CD4-positive, alpha-beta T cell treated with Interleukin-17A for 4 hours (primary cell): ENCODE measurements around the gene GOLGA6L7.
"Not testable (repeated sequence)": the region's sequence is repeated elsewhere in the genome, so short reads cannot be mapped to it uniquely, and the experiment has no call there.

Source experiments
- DNase-seq: peaks from one replicate; pipeline ENCODE4 v3.0.0-alpha.2; 2020; ENCODE audit warnings: mixed read lengths

The GOLGA6L7 gene

DNA sequence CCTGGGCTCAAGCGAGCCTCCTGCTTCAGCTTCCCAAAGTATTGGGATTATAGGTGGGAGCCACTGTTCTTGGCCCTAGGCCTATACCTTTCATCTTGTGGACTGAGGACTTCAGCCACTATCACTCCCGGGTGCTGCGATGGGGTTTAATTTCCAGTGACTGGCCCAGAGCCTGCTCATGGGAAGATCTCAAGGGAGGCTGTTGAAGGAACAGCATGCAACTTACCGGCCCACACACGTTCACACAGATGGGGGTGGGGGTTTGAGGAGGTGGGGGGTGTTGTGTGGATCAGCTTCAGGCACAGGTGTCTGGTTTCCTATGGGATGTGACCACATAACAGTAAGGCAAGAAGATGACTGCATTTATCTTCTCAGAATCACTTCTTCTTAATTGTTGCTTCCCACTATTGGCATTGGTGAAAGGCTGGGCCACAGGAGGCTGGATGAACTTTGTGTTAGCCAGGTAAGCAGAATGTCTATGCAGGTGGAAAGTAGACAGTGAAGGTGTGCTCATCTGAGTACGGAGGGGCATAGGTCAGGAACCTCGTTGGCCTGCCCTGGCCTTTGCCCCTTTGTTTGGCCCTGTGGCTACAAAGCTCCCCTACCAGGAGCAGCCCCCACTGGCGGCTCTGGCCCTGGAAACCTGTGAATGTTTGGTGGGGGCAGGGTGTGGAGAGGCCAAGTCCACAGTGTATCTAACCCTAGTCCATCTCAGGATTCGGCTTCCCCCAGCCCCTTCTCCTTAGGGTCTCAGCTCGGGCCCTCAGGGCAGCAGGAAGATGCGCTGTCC is 35.9 kb upstream of the GOLGA6L7 start:
- DNase-seq: no peak

DNA sequence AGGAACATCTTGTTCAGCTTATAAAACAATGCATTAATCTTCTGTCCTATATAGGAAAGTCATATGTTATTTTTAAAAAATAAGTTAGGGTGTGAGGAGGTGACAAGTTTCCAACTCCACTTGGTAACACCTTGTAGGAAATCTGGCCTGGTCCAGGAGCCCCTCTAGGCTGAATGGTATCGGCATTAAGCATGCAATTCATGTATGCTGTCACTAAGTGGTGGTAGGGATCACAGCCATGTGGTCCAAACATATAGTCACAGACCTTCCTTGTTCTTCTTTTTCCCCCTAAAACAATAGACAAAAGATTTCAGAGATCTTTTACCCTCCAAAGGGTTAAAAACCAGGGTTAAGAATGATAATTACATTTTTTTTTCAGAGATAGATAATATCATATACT is 33.2 kb upstream of the GOLGA6L7 start:
- no peak for DNase-seq

DNA sequence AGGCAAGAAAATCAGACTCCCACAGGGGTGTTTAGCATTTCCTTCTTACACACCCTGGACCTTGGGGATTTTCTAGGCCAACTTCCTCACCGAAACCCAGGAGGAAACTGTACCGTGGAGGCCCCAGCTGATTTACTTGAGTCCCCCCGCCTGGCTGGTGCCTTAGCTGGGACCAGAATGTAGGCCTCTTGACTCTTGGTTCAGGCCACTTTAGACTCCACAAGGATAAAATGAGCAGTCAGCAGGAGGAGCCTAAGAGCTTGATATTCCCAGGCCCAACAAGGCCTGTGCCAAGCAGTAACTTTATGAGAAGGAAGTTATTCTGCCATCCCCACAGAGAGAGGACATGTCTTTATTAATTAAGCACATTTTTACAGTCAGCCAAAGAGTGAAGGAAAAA is 32.7 kb upstream of the GOLGA6L7 start:
- no peak for DNase-seq

DNA sequence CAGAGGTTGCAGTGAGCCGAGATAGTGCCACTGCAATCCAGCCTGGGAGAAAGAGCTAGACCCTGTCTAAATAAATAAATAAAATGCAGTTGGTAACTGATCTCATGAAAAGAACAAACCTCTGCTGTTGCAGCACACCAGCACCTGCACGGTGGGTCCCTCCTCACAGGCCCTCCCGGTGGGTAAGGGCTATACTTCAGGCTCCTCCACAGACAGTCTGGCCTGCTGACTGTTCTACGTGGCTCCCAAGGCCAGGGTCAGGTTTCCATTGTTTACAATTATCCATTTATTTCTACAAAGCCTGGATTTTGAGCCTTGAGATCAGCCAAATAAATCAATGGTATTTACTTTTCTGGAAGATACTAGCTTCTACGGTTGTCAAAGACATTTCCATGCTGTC is 32.2 kb upstream of the GOLGA6L7 start:
- DNase-seq: no peak

DNA sequence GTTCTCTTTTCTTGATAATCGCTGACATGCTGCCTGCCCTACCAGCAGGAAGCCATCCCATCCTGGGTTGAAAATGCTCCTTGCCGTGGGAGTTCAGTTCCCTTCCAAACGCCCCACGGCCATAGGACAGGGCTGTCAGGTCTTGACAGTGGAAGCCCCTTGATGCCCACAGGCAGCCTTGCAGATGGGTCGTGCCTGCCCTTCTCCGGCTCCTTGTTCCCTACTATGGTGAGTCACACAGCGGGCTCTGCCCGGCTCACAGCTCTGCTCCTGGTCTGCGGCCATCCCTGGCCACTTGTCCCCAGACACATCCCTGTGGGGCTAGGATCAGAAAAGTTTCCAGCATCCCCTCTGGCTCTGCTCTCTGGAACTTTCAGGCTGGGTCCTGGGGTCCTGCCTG is 31.1 kb upstream of the GOLGA6L7 start:
- DNase-seq: no peak

DNA sequence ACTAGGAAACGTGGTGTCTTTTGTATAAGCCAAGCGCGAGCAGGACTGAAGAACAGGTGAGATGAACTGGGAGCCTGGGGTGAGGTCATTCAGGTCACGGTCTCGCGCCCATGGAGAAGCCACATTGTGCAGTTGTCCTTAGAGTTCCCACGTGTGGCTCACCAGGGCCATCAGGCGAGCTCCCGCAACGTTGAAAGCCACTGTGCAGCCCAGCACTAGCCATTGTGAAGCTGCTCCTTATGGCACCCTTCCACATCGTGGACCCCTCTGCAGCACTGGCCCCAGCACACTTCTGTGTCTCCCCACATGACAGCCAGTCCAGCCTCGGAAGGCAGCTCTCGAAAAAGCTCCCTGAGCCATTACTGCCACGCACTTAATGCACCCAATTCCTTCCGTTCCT is 29.8 kb upstream of the GOLGA6L7 start:
- DNase-seq: no peak

DNA sequence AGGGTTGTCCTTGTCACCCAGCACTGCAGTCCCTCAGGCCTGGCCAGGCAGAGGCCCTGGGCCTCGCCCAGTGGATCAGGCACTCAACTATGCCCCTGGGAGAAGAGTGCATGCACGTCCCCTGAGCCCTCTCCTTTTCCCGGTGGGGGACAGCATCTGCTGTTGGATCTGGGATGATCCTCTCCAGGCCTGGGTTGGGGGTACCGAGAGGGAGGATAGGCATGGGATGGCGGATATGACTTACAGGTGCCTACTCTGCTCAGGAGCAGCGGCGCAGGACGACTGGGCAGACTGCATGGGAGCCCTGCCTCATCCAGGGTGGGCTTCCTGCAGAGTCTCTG is 28.4 kb upstream of the GOLGA6L7 start:
- DNase-seq: no peak

DNA sequence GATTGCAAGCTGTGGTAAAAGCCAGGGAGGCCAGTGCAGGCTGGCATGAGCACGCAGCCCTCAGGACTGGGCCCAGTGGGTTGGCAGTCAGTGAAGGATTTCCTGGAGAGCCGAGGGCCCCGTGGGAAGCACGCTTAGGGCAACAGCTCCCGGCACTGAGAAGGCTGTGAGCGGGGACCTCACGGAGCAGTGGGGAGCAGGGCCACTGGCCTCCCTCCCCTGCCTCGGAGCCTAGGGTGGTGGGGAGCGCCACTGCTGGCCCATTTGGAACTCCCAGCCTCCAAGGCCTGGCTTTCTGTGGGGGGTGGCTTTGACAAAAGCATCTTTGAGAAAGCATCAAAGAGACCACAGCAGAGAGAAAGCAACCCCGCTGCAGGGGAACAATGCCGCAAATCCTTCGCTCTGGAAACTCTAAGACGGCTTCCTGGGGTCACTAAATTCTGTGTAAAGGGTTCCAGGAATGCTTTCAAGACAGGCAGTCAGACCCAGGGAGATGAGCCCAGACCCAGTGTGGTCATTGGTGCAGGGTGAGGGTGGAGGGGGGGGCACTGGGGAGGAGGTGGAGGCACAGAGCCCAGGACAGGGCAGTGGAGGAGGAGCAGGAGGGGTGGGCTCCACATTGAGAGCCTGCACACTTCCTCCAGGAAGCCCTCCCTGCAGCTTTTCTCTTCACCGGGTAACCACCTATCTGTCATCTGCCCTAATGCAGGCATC is 27.8 kb upstream of the GOLGA6L7 start:
- no peak for DNase-seq

DNA sequence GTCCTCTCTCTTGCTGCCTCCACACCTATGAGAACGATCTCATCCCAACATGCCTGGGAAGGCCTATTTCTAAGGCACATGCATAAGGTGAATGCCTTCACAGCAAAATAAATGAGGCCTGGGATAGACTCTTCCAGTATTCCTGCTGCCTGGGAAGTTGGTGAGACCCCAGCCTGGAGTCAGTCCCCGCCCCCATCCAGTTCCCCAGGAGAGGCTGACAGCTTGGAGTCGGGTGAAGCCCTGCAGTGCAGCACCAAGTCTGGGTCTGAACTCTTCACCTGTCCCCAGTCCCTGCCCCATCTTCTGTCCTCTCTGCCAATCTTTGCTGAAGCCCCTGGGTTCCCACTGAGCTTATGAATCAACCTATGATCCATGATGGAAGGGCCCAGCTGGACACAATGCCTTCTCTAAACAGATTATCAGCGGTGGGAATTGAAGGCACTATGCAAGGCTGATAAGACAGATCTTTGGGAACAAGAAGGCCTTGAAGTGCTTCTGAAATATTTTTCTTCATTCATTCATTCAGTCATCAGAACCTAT is 27.1 kb upstream of the GOLGA6L7 start:
- DNase-seq: no peak

DNA sequence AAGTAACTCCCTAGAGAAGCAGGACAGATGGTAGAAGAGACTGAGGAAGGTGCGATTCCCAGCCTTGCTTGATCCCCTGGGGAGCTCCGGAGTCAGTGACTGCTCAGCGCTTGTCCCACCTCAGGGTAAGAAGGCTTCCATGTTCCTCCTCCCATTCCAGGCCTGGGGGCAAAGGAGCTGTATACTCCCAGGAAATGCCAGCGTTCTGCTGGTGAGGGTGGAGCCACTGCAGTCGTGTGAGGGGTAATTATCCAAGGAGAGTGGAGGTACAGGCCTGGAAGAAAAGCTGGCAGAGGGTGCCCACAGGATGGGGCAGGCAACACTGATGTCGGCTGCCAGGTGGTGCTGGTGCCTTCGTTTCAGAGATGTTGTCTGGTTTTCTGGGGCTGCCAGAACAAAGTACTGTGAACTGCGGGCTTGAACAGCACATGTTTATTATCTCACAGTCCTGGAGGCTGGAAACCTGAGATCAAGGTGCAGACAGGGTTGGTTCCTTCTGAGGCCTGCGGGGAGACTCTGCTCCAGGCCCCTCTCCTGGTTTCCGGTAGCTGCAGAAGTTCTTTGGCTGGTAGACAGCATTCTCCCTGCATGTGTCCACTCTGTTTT is 25.2 kb upstream of the GOLGA6L7 start:
- peak; percentile 61 for DNase-seq

DNA sequence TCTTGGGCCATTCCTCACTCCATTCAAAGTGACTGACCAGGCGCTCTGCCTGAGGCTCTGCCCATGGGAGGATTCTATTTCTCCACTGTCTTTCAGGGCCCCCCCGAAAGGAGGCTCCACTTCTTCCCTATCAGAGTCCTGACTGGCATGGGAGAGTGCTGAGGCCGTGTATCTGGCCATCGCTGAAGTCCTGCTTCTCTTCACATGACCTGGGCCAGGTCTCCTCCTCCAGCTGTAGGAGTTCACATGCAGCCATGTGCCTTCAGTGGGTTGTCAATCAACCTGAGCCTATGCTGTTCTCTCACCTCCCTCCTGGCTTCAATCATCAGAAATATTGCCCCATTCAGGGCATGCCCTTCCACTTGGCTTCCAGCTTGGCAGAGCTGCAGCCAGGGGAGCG is 24.6 kb upstream of the GOLGA6L7 start:
- no peak for DNase-seq

DNA sequence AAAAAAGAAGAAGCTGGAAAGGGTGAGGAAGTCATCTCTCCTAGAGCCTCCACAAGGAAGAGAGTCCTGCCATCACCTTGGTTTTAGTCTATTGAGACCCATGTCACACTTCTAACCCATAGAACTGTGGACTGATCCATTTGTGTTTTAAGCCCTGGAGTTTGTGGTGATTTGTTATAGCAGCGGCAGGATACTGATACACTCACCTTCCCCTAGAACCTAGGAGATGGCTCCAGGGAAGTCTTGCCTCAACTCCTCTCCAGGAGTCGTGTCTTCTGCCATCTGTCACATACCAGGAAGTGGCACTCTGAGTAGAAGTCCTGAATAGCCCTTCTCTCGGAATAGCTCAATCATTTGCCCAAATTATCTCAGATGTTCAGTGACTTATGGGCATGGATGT is 22.7 kb upstream of the GOLGA6L7 start:
- DNase-seq: no peak

DNA sequence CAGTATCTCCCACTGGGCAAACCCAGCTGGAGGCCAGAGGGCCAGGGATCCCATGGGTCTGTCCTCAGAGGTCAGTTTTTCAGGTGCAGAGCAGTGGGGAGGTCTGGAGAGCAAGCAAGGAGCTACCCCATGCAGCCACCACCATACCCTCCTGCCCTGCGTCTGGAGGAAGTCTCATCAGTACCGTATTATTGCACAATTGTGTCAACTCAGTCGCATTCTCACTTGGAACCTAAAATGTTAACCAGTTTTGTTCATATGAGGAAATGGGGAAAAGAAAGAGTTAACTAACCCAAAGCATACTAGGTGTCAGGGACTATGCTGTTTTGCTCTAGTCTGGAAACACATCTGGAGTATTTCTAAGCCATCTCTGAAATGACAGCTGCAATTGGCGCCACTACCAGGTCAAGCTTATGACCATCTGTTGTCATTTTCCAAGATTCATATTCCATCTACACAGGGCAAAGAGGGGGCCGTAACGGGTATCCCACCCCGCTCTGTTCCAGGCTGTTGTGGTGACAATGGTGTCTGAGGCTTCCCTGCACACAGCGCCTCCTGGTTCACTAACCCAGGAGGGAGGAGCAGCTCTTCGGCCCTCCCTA is 20.4 kb upstream of the GOLGA6L7 start:
- no peak for DNase-seq

DNA sequence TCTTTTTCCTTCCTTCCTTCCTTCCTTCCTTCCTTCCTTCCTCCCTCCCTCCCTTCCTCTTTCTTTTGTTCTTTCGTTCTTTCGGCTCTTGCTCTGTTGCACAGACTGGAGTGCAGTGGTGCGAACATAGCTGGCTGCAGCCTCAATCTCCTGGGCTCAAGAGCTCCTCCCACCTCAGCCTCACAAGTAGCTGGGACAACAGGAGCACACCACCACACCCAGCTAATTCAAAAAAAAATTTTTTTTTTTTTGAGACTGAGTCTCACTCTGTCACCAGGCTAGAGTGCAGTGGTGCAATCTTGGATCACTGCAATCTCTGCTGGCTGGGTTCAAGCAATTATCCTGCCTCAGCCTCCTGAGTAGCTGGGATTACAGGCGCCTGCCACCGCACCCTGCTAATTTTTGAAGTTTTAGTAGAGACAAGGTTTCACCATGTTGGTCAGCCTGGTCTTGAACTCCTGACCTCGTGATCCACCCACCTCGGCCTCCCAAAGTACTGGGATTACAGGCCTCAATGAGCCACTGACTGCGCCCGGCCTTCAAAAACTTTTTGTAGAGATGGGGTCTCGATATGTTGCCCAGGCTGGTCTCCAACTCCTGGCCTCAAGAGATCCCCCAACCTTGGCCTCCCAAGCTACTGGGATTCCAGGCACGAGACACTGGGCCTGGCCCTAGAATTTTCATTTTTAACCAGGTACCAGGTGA is 13.3 kb upstream of the GOLGA6L7 start:
- not testable (repeated sequence) for DNase-seq

DNA sequence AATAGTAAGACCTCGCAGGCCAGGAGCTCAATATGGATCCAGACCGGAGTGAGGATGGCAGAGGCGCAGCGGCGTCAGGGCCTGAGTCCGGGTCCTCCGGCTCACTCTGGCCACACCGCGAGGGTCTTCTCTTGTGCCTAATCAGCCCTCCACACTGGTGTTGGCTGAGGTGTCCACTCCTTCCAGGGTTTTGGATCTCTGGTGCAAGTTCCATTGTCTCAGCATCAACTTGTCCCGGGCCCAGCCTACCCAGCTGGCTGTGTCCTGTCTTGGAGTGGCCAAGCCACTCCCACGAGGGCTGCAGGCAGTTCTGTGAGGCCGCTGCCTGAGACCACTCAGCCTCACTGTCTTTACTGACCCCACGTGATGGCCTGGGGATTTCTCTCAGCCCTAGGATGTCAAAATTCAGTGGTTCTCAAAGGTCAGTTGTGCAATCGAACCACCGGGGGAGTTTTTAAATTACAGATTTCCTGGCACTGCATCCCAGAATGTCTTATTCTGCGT is 12.6 kb upstream of the GOLGA6L7 start:
- DNase-seq: no peak

DNA sequence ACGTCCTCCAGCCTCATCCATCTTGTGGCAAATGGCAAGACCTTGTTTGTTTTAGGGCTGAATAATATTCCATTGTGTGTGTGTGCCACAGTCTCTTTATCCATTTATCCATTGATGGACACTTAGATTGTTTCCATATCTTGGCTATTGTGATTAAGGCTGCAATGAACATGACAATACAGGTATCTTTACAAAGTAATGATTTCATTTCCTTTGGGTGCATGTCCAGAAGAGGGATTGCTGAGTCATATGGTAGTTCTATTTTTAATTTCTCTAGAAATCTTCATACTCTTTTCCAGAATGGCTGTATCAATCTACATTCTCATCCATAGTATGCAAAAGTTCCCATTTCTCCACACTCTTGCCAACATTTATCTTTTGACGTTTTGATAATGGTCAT is 6.1 kb upstream of the GOLGA6L7 start:
- DNase-seq: not testable (repeated sequence)

DNA sequence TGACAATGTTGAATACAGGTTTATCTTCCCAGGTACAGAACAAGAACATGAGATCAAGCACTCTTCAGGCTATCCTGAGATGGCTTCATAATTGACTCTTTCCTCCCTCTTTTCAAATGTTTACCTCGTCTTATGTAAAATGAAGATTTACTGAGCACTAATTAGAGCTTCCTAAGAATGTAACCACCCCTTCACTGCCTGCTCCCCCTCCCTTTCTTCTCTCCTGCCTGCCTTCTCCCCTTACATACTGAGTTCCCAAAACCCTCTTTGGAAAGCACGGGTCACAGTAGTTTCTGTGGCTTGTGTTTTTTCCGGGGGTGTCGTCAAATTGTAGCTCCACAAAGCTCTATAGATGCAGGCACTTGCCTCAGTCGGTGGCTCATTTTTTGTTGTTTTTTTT is 5.2 kb upstream of the GOLGA6L7 start:
- not testable (repeated sequence) for DNase-seq

DNA sequence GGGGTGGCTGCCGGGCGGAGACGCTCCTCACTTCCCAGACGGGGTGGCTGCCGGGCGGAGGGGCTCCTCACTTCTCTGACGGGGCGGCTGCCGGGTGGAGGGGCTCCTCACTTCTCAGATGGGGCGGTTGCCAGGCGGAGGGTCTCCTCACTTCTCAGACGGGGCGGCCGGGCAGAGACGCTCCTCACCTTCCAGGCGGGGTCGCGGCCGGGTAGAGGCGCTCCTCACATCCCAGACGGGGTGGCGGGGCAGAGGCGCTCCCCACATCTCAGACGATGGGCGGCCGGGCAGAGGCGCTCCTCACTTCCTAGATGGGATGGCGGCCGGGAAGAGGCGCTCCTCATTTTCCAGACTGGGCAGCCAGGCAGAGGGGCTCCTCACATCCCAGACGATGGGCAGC is 1.3 kb upstream of the GOLGA6L7 start:
- not testable (repeated sequence) for DNase-seq

DNA sequence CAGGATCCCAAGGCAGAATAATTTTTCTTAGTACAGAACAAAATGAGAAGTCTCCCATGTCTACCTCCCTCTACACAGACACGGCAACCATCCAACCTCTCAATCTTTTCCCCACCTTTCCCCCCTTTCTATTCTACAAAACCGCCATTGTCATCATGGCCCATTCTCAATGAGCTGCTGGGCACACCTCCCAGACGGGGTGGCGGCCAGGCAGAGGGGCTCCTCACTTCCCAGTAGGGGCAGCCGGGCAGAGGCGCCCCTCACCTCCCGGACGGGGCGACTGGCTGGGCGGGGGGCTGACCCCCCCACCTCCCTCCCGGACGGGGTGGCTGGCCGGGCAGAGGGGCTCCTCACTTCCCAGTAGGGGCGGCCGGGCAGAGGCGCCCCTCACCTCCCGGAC is 827 bp upstream of the GOLGA6L7 start:
- not testable (repeated sequence) for DNase-seq

DNA sequence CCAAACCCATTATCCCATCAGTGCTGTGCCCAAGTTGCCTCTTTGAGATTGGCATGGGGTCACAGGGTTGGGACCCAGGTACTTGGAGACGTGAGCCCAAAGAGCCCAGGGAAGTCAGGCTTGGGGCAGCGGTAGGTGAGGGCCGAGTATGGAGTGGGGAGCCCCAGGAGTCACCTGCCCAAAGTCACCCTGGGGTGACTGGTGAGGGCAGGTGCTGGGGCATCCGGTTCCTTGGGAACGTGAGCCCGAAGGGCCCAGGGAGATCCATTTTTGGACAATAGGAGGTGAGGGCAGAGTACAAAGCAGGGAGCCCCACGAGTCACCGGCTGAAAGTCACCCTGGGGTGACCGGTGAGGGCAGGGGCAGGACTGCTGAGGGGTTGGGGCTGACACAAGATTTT is 485 bp downstream of the GOLGA6L7 start:
- DNase-seq: not testable (repeated sequence)

DNA sequence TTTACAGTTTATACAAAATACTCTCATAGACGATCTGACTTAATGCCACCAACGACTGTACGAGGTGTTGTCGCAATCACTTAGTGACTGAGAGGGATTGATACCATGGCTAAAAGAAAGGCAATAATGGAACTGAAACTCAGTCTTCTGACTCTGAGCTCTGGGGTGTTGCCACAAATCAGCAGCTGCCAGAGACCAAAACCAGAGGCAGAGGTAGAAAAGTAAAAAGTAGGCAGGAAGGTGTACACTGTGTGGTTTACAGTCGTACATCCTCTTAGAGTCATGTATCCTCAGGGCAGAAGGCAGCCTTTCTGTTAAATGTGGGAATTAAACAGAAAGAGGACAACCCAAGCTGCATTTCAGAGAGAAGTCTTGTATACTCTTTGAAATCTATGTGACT is 1.2 kb downstream of the GOLGA6L7 start:
- not testable (repeated sequence) for DNase-seq

DNA sequence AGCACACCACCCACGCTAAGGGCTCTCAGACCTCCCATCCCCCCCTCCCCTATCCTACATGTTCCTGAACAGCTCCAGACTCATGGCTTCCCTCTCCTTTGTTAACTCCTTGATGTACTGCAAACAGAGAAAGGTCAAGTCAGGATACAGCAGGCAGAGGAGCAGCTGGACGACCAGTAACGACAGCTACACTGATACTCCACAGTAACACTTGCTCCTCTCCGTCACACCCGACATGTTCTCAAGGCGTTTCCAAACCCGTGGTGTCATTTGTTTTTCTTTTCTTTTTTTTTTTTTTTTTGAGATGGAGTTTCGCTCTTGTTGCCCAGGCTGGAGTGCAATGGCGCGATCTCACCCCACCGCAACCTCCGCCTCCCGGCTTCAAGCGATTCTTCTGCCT is 4.3 kb downstream of the GOLGA6L7 start:
- DNase-seq: not testable (repeated sequence)

DNA sequence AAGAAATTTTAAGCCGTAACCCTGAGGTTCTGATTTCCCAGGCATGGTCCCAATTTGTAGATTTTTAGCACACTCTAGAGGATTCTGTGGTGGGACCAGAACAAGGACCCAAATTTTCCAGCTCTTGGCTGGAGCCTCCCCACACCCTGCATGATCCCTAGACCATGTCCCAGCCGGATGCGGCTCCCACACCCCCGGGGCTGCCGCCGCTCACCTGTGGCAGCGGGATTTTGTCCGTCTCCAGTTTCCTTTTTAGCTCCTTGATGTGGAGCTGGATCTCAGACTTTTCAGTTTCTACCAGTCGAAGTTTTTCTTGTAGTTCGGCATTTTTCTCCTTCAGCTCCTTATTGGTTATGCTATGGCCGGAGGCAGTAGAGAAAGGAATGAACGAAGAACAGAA is 4.9 kb downstream of the GOLGA6L7 start:
- DNase-seq: not testable (repeated sequence)
